GM12878 (cell line): ENCODE measurements around the gene ABHD2. TPM values are rescaled to one million over a fixed set of nuclear protein-coding genes. Genes with fewer than 3 reads are reported as not detected.

Experiments
- ATAC-seq: fragments of 200-7000 bp; cut with Tn5 transposase; 3 replicates; pipeline ENCODE4 v1.9.1; 2020; ENCODE audit warnings: mild to moderate bottlenecking, moderate library complexity
- BruUV-seq: library from RNA; stranded (reverse); fragments of 400-500 nt; replicated peaks from 2 replicates; lab custom pipeline; 2021; lab: Mats Ljungman, UMichigan
- CTCF ChIA-PET: fragments of 300-600 bp; sonication (Branson Sonifier 250); formaldehyde crosslinking; extraction: SDS; loops from one replicate; lab custom pipeline; 2021; ENCODE audit warnings: inconsistent platforms; lab: Yijun Ruan, JAX
- POLR2A ChIA-PET: fragments of 350-600 bp; formaldehyde crosslinking; extraction: SDS; loops from one replicate; lab custom pipeline; 2021; ENCODE audit warnings: inconsistent platforms; lab: Charles Lee
- RAD21 ChIA-PET: fragments of 300-600 bp; sonication (Branson Sonifier 250); formaldehyde crosslinking; loops from one replicate; lab custom pipeline; 2023; ENCODE audit warnings: antibody characterized with exemption; ENCODE audit not compliant: unreplicated experiment; lab: Charles Lee
- SMC1A ChIA-PET: fragments of 300-600 bp; sonication (Branson Sonifier 250); formaldehyde crosslinking; loops from one replicate; lab custom pipeline; 2023; ENCODE audit not compliant: unreplicated experiment, uncharacterized antibody; lab: Charles Lee
- DNase-seq: peaks from one replicate; pipeline ENCODE4 v3.0.0-alpha.2; 2011; ENCODE audit warnings: low read depth, low spot score
- FAIRE-seq: peaks from 3 replicates; lab custom pipeline; 2011; peaks lifted over from hg19 to GRCh38; lab: Jason Lieb, UNC
- H2AFZ ChIP-seq: 2 replicates; pipeline ENCODE4 v1.6.0; 2011; ENCODE audit warnings: low read depth, low read length, control low read depth; ENCODE audit not compliant: control insufficient read depth
- H3K27ac ChIP-seq: 2 replicates; pipeline ENCODE4 v1.5.1; 2011; ENCODE audit warnings: control low read depth; ENCODE audit not compliant: control insufficient read depth, insufficient read depth
- H3K27me3 ChIP-seq, 2 experiments: replicated peaks in 1 of 2; 2 replicates each; pipeline versions ENCODE4 v1.6.0 to v1.6.1; 2011; ENCODE audit warnings: low read length in 1 of 2; ENCODE audit not compliant: control insufficient read depth in 2 of 2, insufficient read depth in 2 of 2
- H3K36me3 ChIP-seq, 2 experiments: 2 replicates each; pipeline ENCODE4 v1.5.1; 2011; ENCODE audit warnings: low read length in 1 of 2; ENCODE audit not compliant: control insufficient read depth in 2 of 2, insufficient read depth in 2 of 2
- H3K4me1 ChIP-seq: 2 replicates; pipeline ENCODE4 v1.6.1; 2011; ENCODE audit warnings: mild to moderate bottlenecking, low read length, moderate library complexity, mixed read lengths; ENCODE audit not compliant: control insufficient read depth, insufficient read depth
- H3K4me2 ChIP-seq: 2 replicates; pipeline ENCODE4 v1.6.0; 2011; ENCODE audit warnings: control low read depth; ENCODE audit not compliant: control insufficient read depth, insufficient read depth
- H3K4me3 ChIP-seq: fragments of 200-600 bp; sonication (generic); 2 replicates; pipeline ENCODE4 v1.5.1; 2016
- H3K79me2 ChIP-seq: 2 replicates; pipeline ENCODE4 v1.6.0; 2011; ENCODE audit warnings: low read length; ENCODE audit not compliant: control insufficient read depth, insufficient read depth
- H3K9ac ChIP-seq: 2 replicates; pipeline ENCODE4 v1.8.0; 2011; ENCODE audit warnings: low read length, control low read depth, mixed read lengths; ENCODE audit not compliant: control insufficient read depth, insufficient read depth
- H3K9me3 ChIP-seq: replicated peaks from 3 replicates; pipeline ENCODE4 v1.5.1; 2011; ENCODE audit warnings: mild to moderate bottlenecking, low read length; ENCODE audit not compliant: control insufficient read depth, insufficient read depth
- H4K20me1 ChIP-seq: 2 replicates; pipeline ENCODE4 v1.6.0; 2011; ENCODE audit not compliant: control insufficient read depth, insufficient read depth
- MTA2 ChIP-seq: fragments of 450-650 bp; IDR thresholded peaks from 2 replicates; pipeline ENCODE4 v1.6.1; 2016; ENCODE audit warnings: low read depth, mild to moderate bottlenecking, moderate library complexity
- NR2C2 ChIP-seq: IDR thresholded peaks from 2 replicates; pipeline ENCODE4 v1.6.1; 2011; ENCODE audit warnings: borderline replicate concordance, low read depth; ENCODE audit not compliant: control insufficient read depth, insufficient read length
- SPI1 ChIP-seq: IDR thresholded peaks from 2 replicates; pipeline ENCODE4 v1.6.1; 2011; ENCODE audit warnings: low read depth, mild to moderate bottlenecking, low read length, moderate library complexity, borderline replicate concordance; ENCODE audit not compliant: insufficient read depth
- TCF12 ChIP-seq: IDR thresholded peaks from 2 replicates; pipeline ENCODE4 v1.6.1; 2011; ENCODE audit warnings: low read depth, mild to moderate bottlenecking, low read length
- WRNIP1 ChIP-seq: IDR thresholded peaks from 2 replicates; pipeline ENCODE4 v1.6.1; 2011; ENCODE audit warnings: low read depth, low read length, improper control_type of control experiment, borderline replicate concordance
- ZNF217 ChIP-seq: fragments of 450-650 bp; IDR thresholded peaks from 2 replicates; pipeline ENCODE4 v1.6.1; 2017; ENCODE audit warnings: antibody characterized with exemption, mild to moderate bottlenecking
- ZNF384 ChIP-seq: IDR thresholded peaks from 2 replicates; pipeline ENCODE4 v1.6.1; 2012; ENCODE audit warnings: low read depth, mild to moderate bottlenecking, low read length, improper control_type of control experiment, borderline replicate concordance
- WGBS: methylation state at CpG from one replicate; pipeline ENCODE4 v1.1.6; 2016; ENCODE audit warnings: low lambda C conversion rate; ENCODE audit not compliant: insufficient replicate concordance, insufficient coverage; ENCODE audit errors: missing lambda C conversion rate; 5-methylcytosine and 5-hydroxymethylcytosine counted together
- in situ Hi-C: fragments of 300-500 bp; cut with MboI; formaldehyde crosslinking; loops from 9 replicates; pipeline ENCODE4 v1.14.3; 2018; ENCODE audit warnings: mixed read lengths
- intact Hi-C: fragments of 100-400 bp; cut with micrococcal nuclease; formaldehyde crosslinking; loops from one replicate; pipeline ENCODE4 v1.14.2; 2022; ENCODE audit not compliant: unreplicated experiment
- polyA plus RNA-seq, 11 experiments: library from polyadenylated mRNA; depleted of rRNA in 4 of 11; unstranded in 6 of 11; stranded (reverse) in 5 of 11; fragments of >200 nt; fragmentation: Nextera tagmentation in 4 of 11; fragmentation: Illumina TruSeq in 1 of 11; extraction: Ambion mirVana in 4 of 11; extraction: Trizol in 1 of 11; gene quantifications; 1 replicate in 1 of 11; 2 replicates in 10 of 11; pipeline versions ENCODE4 v1.2.1 to v1.2.3, GENCODE V29; 2011 to 2016; ENCODE audit warnings: inconsistent platforms in 2 of 11, missing spikeins in 2 of 11, low read depth in 1 of 11
- total RNA-seq, 4 experiments: library from RNA; depleted of rRNA in 3 of 4; stranded (reverse); fragments of >200 nt in 3 of 4; fragmentation: Illumina TruSeq in 1 of 4; extraction: Trizol in 1 of 4; gene quantifications; 2 replicates each; pipeline versions ENCODE4 v1.2.1 to v1.2.3, GENCODE V29; 2013 to 2021
- TF ChIP-seq, protein P1 (sequence below): fragments of 450-650 bp; IDR thresholded peaks from 2 replicates; pipeline ENCODE4 v1.6.1; 2016; ENCODE audit warnings: mild to moderate bottlenecking, moderate library complexity, borderline replicate concordance

ABHD2 gene
- total and polyA plus RNA-seq, 10 of the 15 experiments (the other 5 are each of a cell fraction or from before 2014, with no cell fraction given), result 1.2 to 33.6 (median 20.4) TPM

DNA sequence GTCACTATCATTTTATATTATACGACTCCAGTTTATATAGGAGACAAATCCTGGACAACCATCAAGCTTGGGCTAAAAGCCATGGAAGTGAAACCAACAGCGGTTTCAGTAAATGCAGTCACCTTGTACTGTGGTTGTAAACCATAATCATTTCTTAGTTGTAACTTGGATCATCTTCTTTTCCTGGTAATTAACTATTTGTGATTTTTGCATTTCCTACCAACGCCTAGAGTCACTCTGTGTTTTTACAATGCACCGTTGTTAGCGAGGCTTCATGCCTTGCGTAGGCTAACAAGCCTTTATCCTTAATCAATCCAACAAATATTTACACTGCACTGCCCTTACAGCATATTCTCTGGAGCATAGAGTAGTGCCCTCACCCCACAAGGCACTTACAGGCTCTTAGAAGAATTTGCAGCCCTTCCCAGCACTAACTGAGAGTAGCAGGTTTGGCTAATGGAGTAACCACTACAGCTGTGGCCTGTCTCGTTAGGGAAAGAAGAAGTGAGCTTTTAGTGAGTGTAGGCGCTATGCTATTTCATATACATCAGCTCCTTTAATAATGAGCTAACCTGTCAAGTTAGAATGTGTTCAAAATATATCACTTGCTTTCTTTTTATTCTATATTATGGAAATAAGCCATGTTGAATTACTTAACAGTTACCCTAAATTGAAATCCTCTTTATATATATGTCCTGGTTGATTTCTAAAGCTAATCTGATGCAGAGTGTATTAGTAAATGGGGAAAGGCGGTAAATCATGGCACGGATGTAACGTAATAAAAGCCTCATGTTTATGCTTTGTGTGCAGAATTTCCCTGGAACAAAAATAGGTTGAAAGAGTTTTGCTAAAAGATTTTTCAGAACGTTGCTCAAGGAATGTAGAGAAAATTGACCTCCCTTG, 62.8 kb downstream of the ABHD2 start:
- intact Hi-C loops (no loop called here), in situ Hi-C loops (no loop called here)
- no peaks in the 10 kb centered on the region for H3K9me3 ChIP-seq
- H3K27ac ChIP-seq, result no peak overlapping the region
- H3K4me2 ChIP-seq, result no peak overlapping the region
- ChIA-PET POLR2A (interaction anchor here (0.8 to 1.4 kb wide), 2 partner anchors 13 to 86 kb away, joined by 3 to 5 read pairs; no protein-coding TSS in a partner anchor), RAD21 (interaction anchor here (1.4 to 2.6 kb wide), 3 partner anchors 20 to 93 kb away, joined by 4 to 7 read pairs (median 5); no protein-coding TSS in a partner anchor), SMC1A (interaction anchor here (0.9 to 2.6 kb wide), 9 partner anchors 9 to 94 kb away, joined by 3 to 11 read pairs (median 4); no protein-coding TSS in a partner anchor), CTCF (interaction anchor here (0.6 to 4.9 kb wide), 9 partner anchors 16 to 93 kb away, joined by 3 to 26 read pairs (median 14); no protein-coding TSS in a partner anchor)
- no peak for ATAC-seq
- peaks cover 3 to 9% of the 10 kb centered on the region in 2 experiments for H3K36me3 ChIP-seq
- no peaks in the 10 kb centered on the region for H3K27me3 ChIP-seq
- H3K4me1 ChIP-seq, result no peaks in the 10 kb centered on the region
- no peaks in the 10 kb centered on the region for H3K79me2 ChIP-seq
- DNase-seq, result no peak
- no peak for FAIRE-seq
- no peak overlapping the region for H2AFZ ChIP-seq
- H4K20me1 ChIP-seq, result no peaks in the 10 kb centered on the region
- no TSS peak for BruUV-seq
- 89% methylated on average over 12 of the region's 12 CpGs for WGBS
- TF ChIP-seq TCF12, result 0 out of 2 replicates have a peak, but pooled peaks have one; percentile 11
- no peak for TF ChIP-seq ZNF384
- TF ChIP-seq, protein P1, sequence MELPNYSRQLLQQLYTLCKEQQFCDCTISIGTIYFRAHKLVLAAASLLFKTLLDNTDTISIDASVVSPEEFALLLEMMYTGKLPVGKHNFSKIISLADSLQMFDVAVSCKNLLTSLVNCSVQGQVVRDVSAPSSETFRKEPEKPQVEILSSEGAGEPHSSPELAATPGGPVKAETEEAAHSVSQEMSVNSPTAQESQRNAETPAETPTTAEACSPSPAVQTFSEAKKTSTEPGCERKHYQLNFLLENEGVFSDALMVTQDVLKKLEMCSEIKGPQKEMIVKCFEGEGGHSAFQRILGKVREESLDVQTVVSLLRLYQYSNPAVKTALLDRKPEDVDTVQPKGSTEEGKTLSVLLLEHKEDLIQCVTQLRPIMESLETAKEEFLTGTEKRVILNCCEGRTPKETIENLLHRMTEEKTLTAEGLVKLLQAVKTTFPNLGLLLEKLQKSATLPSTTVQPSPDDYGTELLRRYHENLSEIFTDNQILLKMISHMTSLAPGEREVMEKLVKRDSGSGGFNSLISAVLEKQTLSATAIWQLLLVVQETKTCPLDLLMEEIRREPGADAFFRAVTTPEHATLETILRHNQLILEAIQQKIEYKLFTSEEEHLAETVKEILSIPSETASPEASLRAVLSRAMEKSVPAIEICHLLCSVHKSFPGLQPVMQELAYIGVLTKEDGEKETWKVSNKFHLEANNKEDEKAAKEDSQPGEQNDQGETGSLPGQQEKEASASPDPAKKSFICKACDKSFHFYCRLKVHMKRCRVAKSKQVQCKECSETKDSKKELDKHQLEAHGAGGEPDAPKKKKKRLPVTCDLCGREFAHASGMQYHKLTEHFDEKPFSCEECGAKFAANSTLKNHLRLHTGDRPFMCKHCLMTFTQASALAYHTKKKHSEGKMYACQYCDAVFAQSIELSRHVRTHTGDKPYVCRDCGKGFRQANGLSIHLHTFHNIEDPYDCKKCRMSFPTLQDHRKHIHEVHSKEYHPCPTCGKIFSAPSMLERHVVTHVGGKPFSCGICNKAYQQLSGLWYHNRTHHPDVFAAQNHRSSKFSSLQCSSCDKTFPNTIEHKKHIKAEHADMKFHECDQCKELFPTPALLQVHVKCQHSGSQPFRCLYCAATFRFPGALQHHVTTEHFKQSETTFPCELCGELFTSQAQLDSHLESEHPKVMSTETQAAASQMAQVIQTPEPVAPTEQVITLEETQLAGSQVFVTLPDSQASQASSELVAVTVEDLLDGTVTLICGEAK, result no peak
- TF ChIP-seq WRNIP1, result no peak
- peak; percentile 74 for TF ChIP-seq MTA2
- peak; percentile 56; the same call in 1 of the 2 replicates for TF ChIP-seq SPI1
- TF ChIP-seq NR2C2, result no peak
- TF ChIP-seq ZNF217, result no peak
- H3K9ac ChIP-seq, result no peak overlapping the region
- no peak overlapping the region for H3K4me3 ChIP-seq
